Muscle layer of colon (tissue), 2 donors: Measurements from ENCODE around the gene SUFU.

Source experiments
- H3K27ac ChIP-seq: one replicate; pipeline ENCODE4 v1.7.0; 2013; ENCODE audit warnings: low read depth, mild to moderate bottlenecking, low read length, moderate library complexity
- H3K27me3 ChIP-seq, 2 donors: one replicate each; pipeline ENCODE4 v1.7.0; 2013; ENCODE audit warnings: low read length in 2 of 2, mild to moderate bottlenecking in 2 of 2; ENCODE audit not compliant: insufficient read depth in 2 of 2, control insufficient read depth in 1 of 2
- H3K36me3 ChIP-seq: one replicate; pipeline ENCODE4 v1.7.0; 2013; ENCODE audit warnings: mild to moderate bottlenecking, low read length; ENCODE audit not compliant: insufficient read depth
- H3K4me1 ChIP-seq: one replicate; pipeline ENCODE4 v1.7.0; 2013; ENCODE audit warnings: mild to moderate bottlenecking, low read length; ENCODE audit not compliant: insufficient read depth
- H3K4me3 ChIP-seq, 2 donors: one replicate each; pipeline ENCODE4 v1.7.0; 2013; ENCODE audit warnings: low read length in 2 of 2, low read depth in 1 of 2, mild to moderate bottlenecking in 1 of 2, moderate library complexity in 1 of 2
- H3K9ac ChIP-seq: one replicate; pipeline ENCODE4 v1.7.0; 2013; ENCODE audit warnings: low read length
- H3K9me3 ChIP-seq: one replicate; pipeline ENCODE4 v1.7.0; 2013; ENCODE audit warnings: mild to moderate bottlenecking, low read length
- donor health status: abdominal sarcoma.
- donor health status: Adenocarcinoma of cecum.

SUFU gene

GRCh38 chr10:102467318-102467717 lies 36.5 kb upstream of the SUFU start:
- H3K4me3 ChIP-seq = no peak overlapping the region
- H3K36me3 ChIP-seq = no peaks in the 10 kb centered on the region
- H3K27ac ChIP-seq = no peak overlapping the region
- no peaks in the 10 kb centered on the region for H3K27me3 ChIP-seq
- no peak overlapping the region for H3K9ac ChIP-seq
- H3K9me3 ChIP-seq = no peaks in the 10 kb centered on the region
- no peaks in the 10 kb centered on the region for H3K4me1 ChIP-seq

DNA sequence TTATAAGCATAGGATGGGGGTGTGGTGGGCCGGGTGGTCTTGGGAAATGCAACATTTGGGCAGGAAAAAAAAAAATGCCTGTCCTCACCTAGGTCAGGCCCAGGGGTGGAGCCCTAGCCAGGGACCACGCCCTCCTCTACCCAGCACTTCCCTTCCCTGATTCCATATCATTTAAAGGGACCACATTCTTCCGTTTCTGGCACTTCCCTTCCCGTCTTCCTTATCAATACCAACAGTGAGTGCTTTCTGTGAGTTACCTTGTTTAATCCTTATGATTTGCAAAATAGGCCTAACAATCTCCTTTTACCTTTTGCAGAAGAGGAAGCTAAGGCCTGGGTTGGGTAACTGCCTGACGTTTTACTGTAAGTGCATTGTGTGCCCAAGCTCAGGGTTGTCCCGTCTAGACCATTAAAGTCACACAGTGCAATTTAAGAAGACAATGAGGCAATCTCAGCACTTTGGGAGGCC lies 35.8 kb upstream of the SUFU start:
- Histone ChIP-seq H3K27me3 (no peaks in the 10 kb centered on the region), H3K4me1 (no peaks in the 10 kb centered on the region), H3K9me3 (no peaks in the 10 kb centered on the region), H3K4me3 (no peak overlapping the region), H3K9ac (no peak overlapping the region), H3K36me3 (no peaks in the 10 kb centered on the region), H3K27ac (no peak overlapping the region)

GRCh38 chr10:102468683-102469082 lies 35.1 kb upstream of the SUFU start:
- H3K9me3 ChIP-seq = no peaks in the 10 kb centered on the region
- no peak overlapping the region for H3K27ac ChIP-seq

DNA sequence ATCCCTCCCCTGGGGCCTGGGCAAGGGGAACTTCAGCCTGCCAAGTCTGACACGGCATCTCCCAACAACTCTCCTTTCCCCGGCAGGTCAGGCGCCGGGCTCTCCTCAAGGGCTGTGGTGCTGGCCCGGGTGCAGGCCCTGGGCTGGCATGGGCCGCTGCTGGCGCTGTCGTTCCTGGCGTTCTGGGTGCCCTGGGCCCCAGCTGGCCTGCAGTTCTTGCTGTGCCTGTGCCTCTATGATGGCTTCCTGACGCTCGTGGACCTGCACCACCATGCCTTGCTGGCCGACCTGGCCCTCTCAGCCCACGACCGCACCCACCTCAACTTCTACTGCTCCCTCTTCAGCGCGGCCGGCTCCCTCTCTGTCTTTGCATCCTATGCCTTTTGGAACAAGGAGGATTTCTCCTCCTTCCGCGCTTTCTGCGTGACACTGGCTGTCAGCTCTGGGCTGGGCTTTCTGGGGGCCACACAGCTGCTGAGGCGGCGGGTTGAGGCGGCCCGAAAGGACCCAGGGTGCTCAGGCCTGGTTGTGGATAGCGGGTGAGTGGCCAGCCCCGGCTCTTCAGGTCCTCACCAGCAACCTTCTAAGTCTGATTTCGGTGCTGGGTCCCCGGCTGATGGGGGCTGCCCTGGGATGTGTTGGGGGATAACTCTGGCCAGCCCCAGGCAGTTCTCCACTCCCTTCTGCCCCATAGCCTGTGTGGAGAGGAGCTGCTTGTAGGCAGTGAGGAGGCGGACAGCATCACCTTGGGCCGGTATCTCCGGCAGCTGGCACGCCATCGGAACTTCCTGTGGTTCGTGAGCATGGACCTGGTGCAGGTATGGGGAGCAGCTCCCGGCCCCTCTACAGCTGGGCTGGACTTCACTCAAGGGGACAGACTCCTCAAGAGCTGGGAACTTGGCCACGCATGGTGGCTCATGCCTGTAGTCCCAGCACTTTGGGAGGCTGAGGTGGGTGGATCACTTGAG lies 32.9 kb upstream of the SUFU start:
- no peak overlapping the region for H3K4me3 ChIP-seq
- H3K9ac ChIP-seq = no peak overlapping the region
- H3K36me3 ChIP-seq = peaks cover 8% of the 10 kb centered on the region
- H3K27ac ChIP-seq = no peak overlapping the region
- H3K4me1 ChIP-seq = no peaks in the 10 kb centered on the region
- H3K27me3 ChIP-seq = no peaks in the 10 kb centered on the region
- no peaks in the 10 kb centered on the region for H3K9me3 ChIP-seq

More at GRCh38 chr10:102468683-102469082, 35.1 kb upstream of the SUFU start:
- Histone ChIP-seq H3K27me3 (no peaks in the 10 kb centered on the region), H3K4me3 (no peak overlapping the region), H3K4me1 (no peaks in the 10 kb centered on the region), H3K9ac (no peak overlapping the region), H3K36me3 (peaks cover 2% of the 10 kb centered on the region)

- Histone ChIP-seq H3K27ac (no peak overlapping the region), H3K4me3 (no peak overlapping the region), H3K36me3 (peaks cover 8% of the 10 kb centered on the region), H3K9ac (no peak overlapping the region), H3K27me3 (no peaks in the 10 kb centered on the region), H3K9me3 (no peaks in the 10 kb centered on the region), H3K4me1 (no peaks in the 10 kb centered on the region)
These were observed 30.1 kb upstream of the SUFU start for GRCh38 chr10:102473445-102474331.

DNA sequence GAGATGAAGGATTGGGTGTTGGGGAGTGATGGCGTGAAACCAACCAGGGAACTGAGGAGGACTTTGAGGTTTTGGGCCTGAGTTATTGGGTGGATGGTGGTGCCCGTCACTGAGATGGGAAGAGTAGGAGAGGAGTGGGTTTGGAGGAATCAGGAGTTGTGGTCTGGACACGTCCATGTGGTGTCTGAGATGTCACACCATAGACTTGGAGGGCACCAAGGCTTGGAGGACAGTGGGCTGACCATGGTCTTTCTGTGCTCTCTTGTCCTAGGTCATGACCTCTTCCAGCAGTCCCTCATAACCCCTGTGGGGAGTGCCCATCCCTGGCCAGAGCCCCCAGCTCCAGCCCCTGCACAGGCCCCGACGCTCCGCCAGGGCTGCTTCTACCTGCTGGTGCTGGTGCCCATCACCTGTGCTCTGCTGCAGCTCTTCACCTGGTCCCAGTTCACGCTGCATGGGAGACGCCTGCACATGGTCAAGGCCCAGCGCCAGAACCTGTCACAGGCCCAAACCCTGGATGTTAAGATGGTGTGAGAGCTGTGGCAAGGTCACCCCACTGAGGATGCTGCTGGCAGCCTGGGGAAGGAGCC lies 28.2 kb upstream of the SUFU start:
- no peak overlapping the region for H3K27ac ChIP-seq
- H3K27me3 ChIP-seq = no peaks in the 10 kb centered on the region
- no peaks in the 10 kb centered on the region for H3K4me1 ChIP-seq
- H3K9ac ChIP-seq = no peak overlapping the region
- peaks cover 24% of the 10 kb centered on the region for H3K36me3 ChIP-seq
- H3K4me3 ChIP-seq = no peak overlapping the region
- no peaks in the 10 kb centered on the region for H3K9me3 ChIP-seq

GRCh38 chr10:102476466-102477141 lies 27.2 kb upstream of the SUFU start:
- Histone ChIP-seq H3K4me1 (no peaks in the 10 kb centered on the region), H3K27ac (no peak overlapping the region), H3K27me3 (no peaks in the 10 kb centered on the region)

GRCh38 chr10:102479651-102480050 lies 24.1 kb upstream of the SUFU start:
- no peak overlapping the region for H3K9ac ChIP-seq
- no peaks in the 10 kb centered on the region for H3K27me3 ChIP-seq
- H3K27ac ChIP-seq = no peak overlapping the region
- no peak overlapping the region for H3K4me3 ChIP-seq
- H3K4me1 ChIP-seq = no peaks in the 10 kb centered on the region
- peaks cover 57% of the 10 kb centered on the region for H3K36me3 ChIP-seq
- no peaks in the 10 kb centered on the region for H3K9me3 ChIP-seq

More at GRCh38 chr10:102476466-102477141, 27.2 kb upstream of the SUFU start:
- no peak overlapping the region for H3K4me3 ChIP-seq
- no peaks in the 10 kb centered on the region for H3K9me3 ChIP-seq
- H3K9ac ChIP-seq = no peak overlapping the region
- peaks cover 35% of the 10 kb centered on the region for H3K36me3 ChIP-seq

DNA sequence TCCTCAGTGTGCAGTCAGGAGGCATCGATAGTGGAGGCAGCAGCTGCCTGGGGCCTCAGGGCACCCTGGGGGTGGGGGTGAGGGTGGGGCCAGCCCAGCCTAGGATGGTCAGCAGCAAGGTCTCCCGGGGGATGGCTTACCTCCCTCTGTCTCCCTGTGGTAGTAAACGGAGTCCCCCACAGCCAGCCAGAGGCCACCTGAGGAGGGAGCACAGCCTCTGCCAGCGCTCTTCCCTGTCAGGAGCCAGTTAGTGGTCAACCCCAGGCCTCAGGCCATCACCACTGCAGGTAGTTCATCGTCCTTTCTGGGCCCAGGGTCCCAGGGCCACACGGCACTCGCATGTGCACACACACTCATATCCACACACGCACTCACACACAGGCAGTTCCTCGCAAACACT lies 23.4 kb upstream of the SUFU start:
- Histone ChIP-seq H3K27me3 (no peaks in the 10 kb centered on the region), H3K4me1 (no peaks in the 10 kb centered on the region), H3K9ac (no peak overlapping the region), H3K4me3 (no peak overlapping the region), H3K9me3 (no peaks in the 10 kb centered on the region), H3K36me3 (peaks cover 65% of the 10 kb centered on the region), H3K27ac (no peak overlapping the region)

- Histone ChIP-seq H3K4me1 (no peaks in the 10 kb centered on the region), H3K9ac (no peak overlapping the region), H3K9me3 (no peaks in the 10 kb centered on the region), H3K27ac (no peak overlapping the region), H3K36me3 (peaks cover 99% of the 10 kb centered on the region), H3K27me3 (no peaks in the 10 kb centered on the region), H3K4me3 (no peak overlapping the region)
These were observed 19.8 kb upstream of the SUFU start for GRCh38 chr10:102484021-102484420.
